ENCODE measurements around the gene CLDN15.
"Not testable (repeated sequence)": the region's sequence is repeated elsewhere in the genome, so short reads cannot be mapped to it uniquely, and the experiment has no call there.

The CLDN15 gene

DNA sequence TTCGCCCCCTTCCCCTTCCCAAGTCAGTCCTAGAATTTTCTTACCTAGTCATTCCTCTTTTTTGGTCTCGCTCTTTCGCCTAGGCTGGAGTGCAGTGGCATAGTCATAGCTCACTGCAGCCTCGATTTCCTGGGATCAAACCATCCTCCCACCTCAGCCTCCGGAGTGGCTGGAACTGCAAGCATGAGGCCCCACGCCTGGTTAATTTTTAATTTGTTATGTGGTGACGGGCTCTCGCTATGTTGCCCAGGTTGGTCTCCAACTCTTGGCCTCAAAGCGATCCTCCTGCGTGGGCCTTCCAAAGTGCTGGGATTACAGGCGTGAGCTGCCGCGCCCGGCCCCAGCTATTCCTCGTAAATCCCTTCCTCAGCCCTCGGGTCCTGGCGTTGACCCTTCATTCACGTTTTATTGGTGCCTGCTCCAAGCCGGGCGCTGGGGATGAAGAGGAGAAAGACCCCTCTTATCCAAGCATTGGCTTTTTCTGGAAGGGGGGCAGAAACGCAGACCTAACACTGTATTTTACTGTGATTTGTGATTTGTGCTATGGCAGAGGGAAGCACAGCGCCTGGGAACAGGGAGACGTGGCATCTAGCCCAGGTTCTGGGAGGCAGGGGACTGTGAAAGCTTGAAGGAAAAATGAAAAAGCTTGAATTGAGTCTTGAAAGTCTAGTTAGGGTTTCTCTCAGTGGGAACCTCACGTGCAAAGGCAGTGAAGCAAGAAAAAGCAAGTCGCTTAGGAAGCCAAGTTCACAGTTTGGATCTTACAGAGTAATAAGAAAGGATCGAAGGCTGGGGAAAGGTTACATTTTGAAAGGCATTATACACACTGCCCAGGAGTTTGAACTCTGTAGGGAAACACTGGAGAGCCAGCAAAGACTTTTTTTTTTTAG is 19.1 kb downstream of the CLDN15 start:
- DNase-seq = no peak

DNA sequence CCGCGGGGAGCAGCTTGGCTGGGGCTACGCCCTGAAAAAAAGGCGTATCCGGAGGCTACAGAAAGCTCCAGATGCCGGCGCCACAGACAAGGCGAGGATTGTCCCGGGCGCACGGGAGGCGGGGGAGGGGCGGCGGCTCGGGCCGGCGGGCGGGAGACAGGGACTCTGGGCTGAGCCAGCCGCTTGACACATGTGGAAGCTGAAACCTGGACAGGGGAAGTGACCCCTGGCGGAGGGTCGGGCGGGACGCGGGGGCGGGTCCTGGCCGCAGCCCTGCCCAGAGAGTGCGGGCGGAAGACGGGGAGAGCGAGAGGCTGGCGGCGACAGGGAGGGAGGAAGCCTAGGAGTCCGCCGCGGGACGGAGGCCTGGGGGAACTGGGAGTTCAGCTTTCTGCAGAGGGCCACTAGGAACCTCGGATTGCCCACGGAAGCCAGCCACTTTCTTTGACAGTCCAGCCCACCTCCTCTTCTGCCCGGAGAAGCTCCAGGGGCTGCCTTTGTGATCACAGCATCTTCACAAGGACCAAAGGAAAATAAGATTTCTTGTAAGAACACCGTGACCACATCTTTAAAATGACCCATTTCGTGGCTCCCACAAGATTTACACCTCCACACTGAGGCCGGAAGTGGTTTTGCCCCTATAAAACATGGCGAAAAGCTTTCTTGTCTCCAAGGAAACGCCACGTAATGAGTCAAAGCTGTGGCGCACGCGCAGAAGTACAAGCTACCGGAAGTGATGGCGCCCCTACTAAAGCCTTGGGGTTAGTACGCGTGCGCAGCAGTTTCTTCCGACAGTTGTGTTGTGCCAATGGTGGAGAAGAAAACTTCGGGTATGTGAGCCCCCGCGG is 20.0 kb downstream of the CLDN15 start, which contains the start of the genes PLOD3 and ZNHIT1:
Gene PLOD3, minus strand, starts transcription at position 194 of the 848 bp plus-strand sequence. CDS start 307 bp downstream, outside the sequence.
Gene ZNHIT1, plus strand, starts transcription at position 778 of the 848 bp plus-strand sequence. Its CDS starts 31 bp downstream, at position 809.
- DNase-seq = peak; percentile 98

DNA sequence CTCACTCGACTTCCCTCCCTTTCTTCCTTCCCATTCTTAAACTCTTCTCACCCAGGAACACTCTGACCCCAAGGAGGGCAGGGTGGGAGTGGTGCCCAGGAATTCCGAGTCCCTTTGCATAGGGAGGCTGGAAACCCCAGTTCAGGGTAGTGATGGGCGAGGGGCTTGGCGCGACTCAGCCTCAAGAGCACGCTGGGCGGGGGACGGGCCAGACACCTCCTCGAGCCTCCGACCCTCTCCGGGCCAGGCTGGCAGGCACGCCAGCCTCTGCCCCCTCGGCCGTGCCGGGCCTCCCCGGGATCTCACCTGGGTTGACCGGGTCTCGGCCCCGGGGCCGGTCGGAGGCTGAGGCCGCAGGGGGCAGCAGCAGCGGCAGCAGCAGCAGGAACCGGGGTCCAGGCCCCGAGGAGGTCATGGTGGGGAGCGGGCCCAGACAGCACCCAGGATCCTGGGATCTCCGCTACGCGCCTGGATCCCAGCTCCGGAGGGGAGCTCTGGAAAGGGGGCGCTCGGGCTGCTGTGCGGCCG is 20.7 kb downstream of the CLDN15 start:
- no peak for DNase-seq

GRCh38 chr7:101216001-101216859 is 21.4 kb downstream of the CLDN15 start:
- no peak for DNase-seq

GRCh38 chr7:101212014-101212413 is 25.6 kb downstream of the CLDN15 start:
- DNase-seq = no peak

- DNase-seq = no peak
Observed at GRCh38 chr7:101211501-101211900, 26.1 kb downstream of the CLDN15 start.

DNA sequence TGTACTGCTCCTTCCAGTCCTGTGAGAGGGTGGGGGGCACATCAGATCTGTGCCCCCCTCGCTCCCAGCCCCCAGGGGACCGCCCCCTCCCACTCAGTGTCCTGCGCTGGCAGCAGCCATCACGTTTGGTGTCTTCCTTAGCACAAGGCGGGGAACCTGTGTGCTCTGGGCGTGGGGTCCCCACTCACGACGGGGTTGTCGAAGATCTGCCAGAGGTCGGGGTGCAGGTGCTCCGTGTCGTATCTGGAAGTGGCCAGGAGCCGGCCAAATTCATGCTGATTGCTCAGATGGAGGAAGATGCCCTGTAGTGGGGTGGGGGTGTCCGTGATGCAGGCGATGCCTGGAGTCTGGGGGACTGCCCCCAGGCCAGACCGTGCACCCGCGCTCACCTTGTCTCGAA is 27.5 kb downstream of the CLDN15 start:
- no peak for DNase-seq

DNA sequence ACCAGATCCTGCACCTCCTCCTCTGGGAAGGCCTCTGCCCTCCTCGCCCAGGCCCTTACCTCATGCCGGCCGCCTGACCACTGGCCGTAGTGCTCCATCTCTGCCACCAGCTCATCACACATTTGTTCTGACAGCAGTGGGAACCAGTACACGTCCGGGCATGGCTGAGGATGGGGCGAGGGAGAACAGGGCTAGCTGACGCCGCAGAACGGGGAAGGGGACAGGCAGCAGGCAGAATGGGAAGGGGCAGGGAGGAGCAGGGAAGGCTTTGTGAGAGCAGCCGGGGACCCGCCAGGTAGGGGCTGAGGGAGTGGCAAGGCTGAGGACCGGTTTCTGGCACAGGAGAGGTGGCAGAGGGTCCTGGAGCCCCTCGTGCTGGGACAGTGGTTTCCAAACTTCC is 28.8 kb downstream of the CLDN15 start:
- DNase-seq = no peak

- no peak for DNase-seq
Observed at GRCh38 chr7:101207459-101207858, 30.1 kb downstream of the CLDN15 start.

- DNase-seq = no peak
Observed at GRCh38 chr7:101206665-101207042, 30.9 kb downstream of the CLDN15 start.

- no peak for DNase-seq
Observed at GRCh38 chr7:101205901-101206664, 31.5 kb downstream of the CLDN15 start.

- peak; percentile 24 for DNase-seq
Observed at GRCh38 chr7:101203740-101204738, 33.6 kb downstream of the CLDN15 start.

DNA sequence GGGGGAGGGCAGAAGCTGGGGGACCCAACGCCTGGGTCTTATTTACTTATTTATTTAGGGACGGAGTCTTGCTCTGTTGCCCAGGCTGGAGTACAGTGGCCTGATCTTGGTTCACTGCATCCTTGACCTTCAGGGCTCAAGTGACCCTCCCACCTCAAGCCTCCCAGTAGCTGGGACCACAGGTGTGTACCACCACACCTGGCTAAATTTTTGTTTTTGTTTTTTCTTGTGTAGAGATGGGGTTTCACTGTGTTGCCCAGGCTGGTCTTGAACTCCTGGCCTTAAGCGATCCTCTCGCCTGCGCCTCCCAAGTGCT is 35.0 kb downstream of the CLDN15 start:
- DNase-seq = no peak

DNA sequence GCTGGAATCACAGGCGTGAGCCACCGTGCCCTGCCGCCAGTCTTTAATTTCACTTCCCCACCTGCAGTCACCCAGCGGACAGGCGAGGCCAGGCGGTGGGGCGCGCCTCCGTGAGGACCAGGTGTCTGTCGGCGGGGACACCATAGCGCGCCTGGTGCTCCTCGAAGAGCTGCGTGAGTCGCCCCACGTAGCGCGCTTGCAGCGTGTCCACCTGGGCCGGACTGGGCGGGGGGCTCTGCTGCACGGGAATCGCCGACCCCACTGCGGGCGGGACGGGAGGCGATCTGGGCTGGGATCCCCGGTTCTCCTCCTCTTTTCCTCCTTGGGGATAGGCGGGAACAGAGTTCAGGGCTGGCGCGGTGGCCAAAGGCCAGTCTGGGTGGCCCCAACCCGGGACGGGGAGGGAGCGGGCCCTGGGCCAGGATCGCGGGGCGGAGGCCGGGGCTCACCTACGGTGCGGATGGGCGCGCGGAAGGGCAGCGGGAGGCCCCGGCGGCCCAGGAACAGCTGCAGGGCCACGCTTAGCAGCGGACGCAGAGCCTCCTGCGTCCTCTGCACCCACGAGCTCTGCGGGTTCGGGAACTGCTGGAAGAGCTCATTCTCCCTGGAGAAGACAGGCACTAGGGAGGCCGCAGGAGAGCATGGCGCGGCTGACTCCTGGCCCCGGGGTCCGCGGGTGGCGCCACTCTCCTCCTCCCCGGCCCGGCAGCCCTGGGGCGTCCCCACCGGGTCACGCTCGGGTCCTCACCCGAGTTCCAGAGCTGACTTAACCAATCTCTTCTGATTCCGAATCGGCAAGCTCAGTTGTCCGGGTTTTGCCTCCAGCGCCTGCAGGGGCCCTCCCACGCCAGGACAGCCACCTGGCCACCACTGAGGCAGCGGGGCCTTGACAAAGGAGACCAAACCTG is 35.7 kb downstream of the CLDN15 start:
- DNase-seq = no peak

DNA sequence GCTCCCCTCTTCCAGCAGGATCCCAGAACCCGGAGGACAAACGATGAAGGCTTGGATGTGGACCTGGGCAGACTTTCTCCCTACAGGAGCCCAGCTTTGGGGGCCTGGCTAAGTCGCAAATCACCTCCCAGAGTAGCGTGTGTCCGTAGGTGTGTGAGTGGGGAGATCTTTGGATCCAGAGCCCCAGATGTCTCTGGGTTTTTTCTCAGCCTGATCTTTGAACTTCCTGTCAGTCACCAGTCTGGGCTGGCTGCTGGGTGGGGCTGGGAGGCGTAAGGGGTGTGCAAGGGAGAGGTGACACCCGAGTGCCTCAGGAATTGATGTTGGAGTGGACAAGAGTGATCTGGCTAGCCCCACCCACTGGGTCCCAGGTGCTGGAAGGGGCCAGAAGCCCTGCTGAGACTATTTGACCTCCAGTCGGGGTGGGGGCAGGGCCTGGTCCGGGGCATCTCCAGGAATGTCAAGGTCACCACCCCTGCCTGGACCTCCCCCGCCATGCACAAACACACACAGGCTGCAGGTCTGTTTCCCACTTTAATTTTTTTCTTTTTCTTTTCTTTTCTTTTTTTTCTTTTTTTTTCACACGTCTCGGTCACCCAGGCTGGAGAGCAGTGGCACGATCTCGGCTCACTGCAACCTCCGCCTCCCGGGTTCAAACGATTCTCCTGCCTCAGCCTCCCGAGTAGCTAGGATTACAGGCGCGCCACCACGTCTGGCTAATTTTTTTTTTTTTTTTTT is 36.6 kb downstream of the CLDN15 start, which contains the start of gene MOGAT3:
Gene MOGAT3, minus strand, starts transcription at position 175 of the 738 bp plus-strand sequence. CDS start 182 bp downstream, outside the sequence.
- DNase-seq = no peak

GRCh38 chr7:101200504-101200861 is 37.1 kb downstream of the CLDN15 start:
- no peak for DNase-seq

DNA sequence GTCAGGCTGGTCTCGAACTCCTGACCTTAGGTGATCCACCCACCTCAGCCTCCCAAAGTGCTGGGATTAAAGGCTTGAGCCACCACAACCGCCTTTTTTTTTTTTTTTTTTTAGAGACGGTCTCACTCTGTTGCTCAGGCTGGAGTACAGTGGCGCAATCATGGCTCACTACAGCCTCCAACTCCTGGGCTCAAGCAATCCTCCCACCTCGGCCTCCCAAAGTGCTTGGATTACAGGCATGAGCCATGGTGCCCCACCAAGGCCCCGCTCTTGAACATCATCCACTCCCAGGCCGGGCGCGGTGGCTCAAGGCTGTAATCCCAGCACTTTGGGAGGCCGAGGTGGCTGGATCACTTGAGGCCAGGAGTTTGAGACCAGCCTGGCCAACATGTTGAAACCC is 38.1 kb downstream of the CLDN15 start:
- DNase-seq = not testable (repeated sequence)

GRCh38 chr7:101198476-101198875 is 39.1 kb downstream of the CLDN15 start:
- no peak for DNase-seq
